K562 (cell line): ENCODE measurements around the gene SYVN1. TPM values are rescaled to one million over a fixed set of nuclear protein-coding genes. Genes with fewer than 3 reads are reported as not detected.
A peak's percentile ranks its signal among the peaks of the same experiment; 100 is the strongest.

Source experiments
- HDAC2 ChIP-seq: fragments of 450-650 bp; IDR thresholded peaks from 2 replicates; pipeline ENCODE4 v1.6.1; 2016; ENCODE audit warnings: mild to moderate bottlenecking
- HMBOX1 ChIP-seq: sonication (generic); IDR thresholded peaks from 2 replicates; pipeline ENCODE4 v1.6.1; 2016
- HNRNPUL1 ChIP-seq: fragments of 200-400 bp; formaldehyde crosslinking; IDR thresholded peaks from 2 replicates; pipeline ENCODE4 v1.6.1; 2017; ENCODE audit warnings: low read length
- HOMEZ ChIP-seq: fragments of 250-450 bp; sonication (Bioruptor Pico); IDR thresholded peaks from 2 replicates; pipeline ENCODE4 v1.4.0; 2020; ENCODE audit warnings: mild to moderate bottlenecking, moderate library complexity
- IFI16 ChIP-seq: fragments of 250-450 bp; sonication (Bioruptor Pico); IDR thresholded peaks from 2 replicates; pipeline ENCODE4 v2.1.2; 2022; ENCODE audit warnings: mild to moderate bottlenecking, inconsistent platforms
- MYBL2 ChIP-seq, 2 experiments: fragments of 450-650 bp in 1 of 2; sonication (generic) in 1 of 2; formaldehyde crosslinking in 1 of 2; IDR thresholded peaks; 2 replicates each; pipeline versions ENCODE4 v1.6.1 to v1.8.1; 2017 to 2022; ENCODE audit warnings: borderline replicate concordance in 1 of 2, inconsistent platforms in 1 of 2, low read depth in 1 of 2, mild to moderate bottlenecking in 1 of 2, missing genetic modification reagents in 1 of 2, moderate library complexity in 1 of 2
- NR2C2 ChIP-seq, 2 experiments: fragments of 200-800 bp in 1 of 2; sonication (Bioruptor generic) in 1 of 2; sonication (generic) in 1 of 2; formaldehyde crosslinking in 1 of 2; IDR thresholded peaks; 2 replicates each; pipeline versions ENCODE4 v1.6.1 to v1.8.0; 2016 to 2022; ENCODE audit warnings: mild to moderate bottlenecking in 1 of 2, missing compliant biosample characterization in 1 of 2, missing genetic modification characterization in 1 of 2, missing genetic modification reagents in 1 of 2
- RAD51 ChIP-seq: fragments of 450-650 bp; IDR thresholded peaks from 2 replicates; pipeline ENCODE4 v1.7.1; 2016; ENCODE audit warnings: low read depth, mild to moderate bottlenecking, borderline replicate concordance
- RERE ChIP-seq: sonication (generic); formaldehyde crosslinking; IDR thresholded peaks from 2 replicates; pipeline ENCODE4 v1.8.0; 2023; ENCODE audit warnings: missing genetic modification reagents, mild to moderate bottlenecking, borderline replicate concordance
- STAT5A ChIP-seq: IDR thresholded peaks from 2 replicates; pipeline ENCODE4 v1.6.1; 2012; ENCODE audit warnings: low read length, inconsistent platforms, borderline replicate concordance
- TAF1 ChIP-seq: IDR thresholded peaks from 2 replicates; pipeline ENCODE4 v1.6.1; 2011; ENCODE audit warnings: mild to moderate bottlenecking, low read length, moderate library complexity; ENCODE audit not compliant: insufficient read depth, control insufficient read depth, severe bottlenecking; ENCODE audit errors: extremely low read depth
- TEAD2 ChIP-seq: fragments of 450-650 bp; IDR thresholded peaks from 2 replicates; pipeline ENCODE4 v1.6.1; 2016; ENCODE audit warnings: missing genetic modification characterization, control low read depth, missing compliant biosample characterization
- WHSC1 ChIP-seq: IDR thresholded peaks from one replicate; pipeline ENCODE4 v1.6.1; 2012; ENCODE audit warnings: low read length, control low read depth, inconsistent platforms
- ZNF280A ChIP-seq: fragments of 450-650 bp; IDR thresholded peaks from 2 replicates; pipeline ENCODE4 v1.6.1; 2018; ENCODE audit warnings: mild to moderate bottlenecking, low read depth; ENCODE audit not compliant: partially characterized antibody
- polyA plus RNA-seq, 8 experiments: library from polyadenylated mRNA; depleted of rRNA in 4 of 8; stranded (reverse) in 5 of 8; unstranded in 3 of 8; fragments of >200 nt; fragmentation: Nextera tagmentation in 2 of 8; fragmentation: Illumina TruSeq in 1 of 8; extraction: Ambion mirVana in 2 of 8; extraction: Trizol in 1 of 8; gene quantifications; 2 replicates each; pipeline versions ENCODE4 v1.2.1 to v1.2.3, GENCODE V29; 2011 to 2014; ENCODE audit warnings: inconsistent platforms in 1 of 8, missing spikeins in 1 of 8
- total RNA-seq, 7 experiments: library from RNA; depleted of rRNA in 6 of 7; stranded (reverse); fragments of >200 nt in 6 of 7; fragmentation: Illumina TruSeq in 2 of 7; extraction: Trizol in 2 of 7; gene quantifications; 2 replicates each; pipeline versions ENCODE4 v1.2.1 to v1.2.3, GENCODE V29; 2011 to 2021; ENCODE audit warnings: low replicate concordance in 1 of 7

The SYVN1 gene
- total and polyA plus RNA-seq, 9 of the 15 experiments (the other 6 are each of a cell fraction or from before 2014, with no cell fraction given) = 0.41 to 47.4 (median 9.9) TPM

- TF ChIP-seq RERE (CRISPR knock-in tag) = no peak
- TF ChIP-seq WHSC1 = no peak
- TF ChIP-seq RAD51 = peak; percentile 4; the same call in 1 of the 2 replicates
- TF ChIP-seq HDAC2 = no peak
- TF ChIP-seq HNRNPUL1 = no peak
- TF ChIP-seq NR2C2 (CRISPR knock-in tag; IDR thresholded peaks at IDR 0.05) = peak; percentile 96
- TF ChIP-seq NR2C2 (tag; IDR thresholded peaks at IDR 0.05) = peak; percentile 99
- no peak for TF ChIP-seq HMBOX1
- TF ChIP-seq TEAD2 (tag) = no peak
- TF ChIP-seq MYBL2 (IDR thresholded peaks at IDR 0.05; ENCODE audit: low read depth) = no peak
- no peak for TF ChIP-seq MYBL2 (CRISPR knock-in tag; IDR thresholded peaks at IDR 0.05; ENCODE audit: borderline replicate concordance)
- no peak for TF ChIP-seq ZNF280A
- 0 out of 2 replicates have a peak, but pooled peaks have one; percentile 51 for TF ChIP-seq IFI16 (CRISPR knock-in tag)
- peak; percentile 61; the same call in 1 of the 2 replicates for TF ChIP-seq STAT5A
- no peak for TF ChIP-seq HOMEZ (CRISPR knock-in tag)
- peak; percentile 98 for TF ChIP-seq TAF1
These were observed 38.1 kb downstream of the SYVN1 start, which contains the start of gene VPS51 (continued) for GRCh38 chr11:65095974-65096806.
